Stromal cell of bone marrow (primary cell): ENCODE data around the gene SMARCA2.
"Not testable (repeated sequence)": the region's sequence is repeated elsewhere in the genome, so short reads cannot be mapped to it uniquely, and the experiment has no call there.

Experiments
- DNase-seq: peaks from one replicate; pipeline ENCODE4 v3.0.0-alpha.2; 2012; ENCODE audit warnings: low read depth

The SMARCA2 gene

DNA sequence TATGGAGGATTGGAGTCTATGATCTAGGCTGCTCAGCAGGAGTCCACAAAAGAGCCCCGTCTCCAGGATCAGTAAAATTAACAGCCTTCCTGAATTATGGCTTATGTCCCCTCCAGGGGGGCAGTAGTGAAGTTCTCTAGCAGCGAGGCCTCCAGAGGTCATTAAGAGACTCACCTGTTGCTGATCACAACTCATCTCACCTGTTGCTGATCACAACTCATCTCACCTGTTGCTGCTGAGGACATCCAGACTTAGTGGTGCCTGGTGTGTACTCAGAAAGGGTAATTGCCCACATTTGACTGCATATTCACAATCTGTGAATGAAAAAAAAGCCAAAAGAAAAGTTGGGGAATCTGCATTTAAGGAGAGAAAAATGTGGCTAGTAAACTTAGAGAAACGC is 129.5 kb downstream of the SMARCA2 start:
- no peak for DNase-seq

- DNase-seq, result no peak
Observed at GRCh38 chr9:2145746-2146145, 130.6 kb downstream of the SMARCA2 start.

- not testable (repeated sequence) for DNase-seq
Observed at GRCh38 chr9:2146700-2147099, 131.6 kb downstream of the SMARCA2 start.

DNA sequence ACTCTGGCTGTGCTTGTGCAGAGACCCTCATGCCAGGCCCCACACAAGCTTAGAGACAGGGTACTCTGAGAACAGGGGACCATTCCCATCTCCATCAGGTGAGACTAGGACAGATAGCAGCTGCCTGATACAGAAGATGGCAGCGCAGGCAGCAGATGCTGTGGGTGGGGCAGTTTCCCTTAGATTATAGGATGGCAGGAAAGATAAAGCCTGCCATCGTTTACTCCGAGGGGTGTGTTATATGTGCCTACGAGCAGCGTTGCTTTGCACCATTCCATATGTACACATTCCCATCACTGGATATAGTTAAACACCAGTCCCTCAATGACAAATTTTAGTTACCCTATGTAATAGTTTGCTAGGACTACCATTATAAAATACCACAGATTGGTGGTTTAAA is 135.2 kb downstream of the SMARCA2 start:
- DNase-seq, result no peak

GRCh38 chr9:2151171-2151570 is 136.0 kb downstream of the SMARCA2 start:
- no peak for DNase-seq

DNA sequence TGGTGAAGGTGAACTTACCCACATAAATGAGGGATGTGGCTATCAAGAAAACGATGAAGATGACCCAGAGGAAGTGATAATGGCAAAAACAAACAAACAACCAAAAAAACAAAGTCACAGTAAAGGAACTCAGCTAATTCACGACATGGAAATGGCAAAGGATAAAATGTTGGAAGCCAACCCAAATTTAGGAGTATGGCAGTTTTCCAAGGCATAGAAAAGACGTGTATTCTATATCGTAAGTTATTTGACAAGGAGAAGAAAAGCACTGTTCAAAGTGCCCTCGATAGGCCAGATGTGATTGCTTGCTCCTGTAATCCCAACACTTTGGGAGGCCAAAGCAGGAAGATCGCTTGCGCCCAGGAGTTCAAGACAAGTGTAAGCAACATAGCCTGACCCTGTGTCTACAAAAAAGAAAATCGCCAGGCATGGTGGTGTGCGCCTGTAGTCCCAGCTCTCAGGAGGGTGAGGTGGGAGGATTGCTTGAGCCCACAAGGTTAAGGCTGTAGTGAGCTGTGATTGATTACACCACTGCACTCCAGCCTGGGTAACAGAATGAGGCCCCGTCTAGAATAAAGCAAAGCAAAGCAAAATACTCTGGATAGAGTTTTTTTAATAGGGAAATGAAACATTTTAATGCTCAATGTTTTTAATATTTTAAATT is 138.0 kb downstream of the SMARCA2 start:
- DNase-seq, result no peak

DNA sequence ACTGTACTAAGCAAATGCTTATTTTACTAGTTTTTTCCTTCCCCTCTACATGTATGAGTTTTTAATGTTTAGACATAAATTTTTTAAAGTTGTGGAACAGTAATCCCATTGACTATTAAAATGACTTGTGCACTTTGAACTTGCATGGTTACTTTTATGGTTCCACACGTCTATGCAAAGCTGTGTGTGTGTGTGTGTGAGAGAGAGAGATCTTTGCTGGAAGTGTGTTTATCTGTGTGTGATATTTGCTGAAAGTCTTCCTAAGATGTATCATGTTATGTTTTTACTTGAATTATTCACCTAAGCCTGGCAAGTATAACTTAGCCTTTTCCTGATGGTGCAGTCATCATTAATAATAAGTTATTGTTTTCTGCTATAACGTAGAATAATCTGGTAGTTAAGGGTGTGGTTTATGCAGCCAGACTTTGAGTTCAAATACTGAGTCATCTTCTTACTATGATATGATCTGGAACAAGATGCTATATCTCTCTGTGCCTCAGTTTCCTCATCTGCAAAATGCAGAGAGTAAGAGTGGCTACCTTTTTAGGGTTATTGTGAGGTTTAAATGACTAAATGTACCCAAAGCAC is 138.6 kb downstream of the SMARCA2 start:
- no peak for DNase-seq

DNA sequence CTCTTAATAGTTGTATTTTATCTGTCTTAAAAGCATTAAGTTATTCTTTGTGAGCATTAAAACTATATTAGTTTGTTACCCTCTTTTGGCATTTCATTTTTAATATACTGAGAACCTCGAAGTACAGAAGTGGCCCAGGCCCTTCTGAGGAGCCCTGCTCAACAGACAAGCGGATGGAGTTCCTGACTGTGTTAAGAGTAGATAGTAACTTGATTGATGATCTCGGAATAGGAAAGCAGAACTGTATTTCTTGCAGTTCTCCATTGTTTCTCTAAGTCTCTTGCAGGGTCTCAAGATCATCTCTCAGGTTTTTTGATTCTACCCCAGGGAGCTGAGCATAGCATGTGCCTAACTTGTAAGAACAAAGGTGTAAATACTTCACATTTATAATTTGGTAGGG is 139.6 kb downstream of the SMARCA2 start:
- no peak for DNase-seq

- DNase-seq, result no peak
Observed at GRCh38 chr9:2155966-2156365, 140.8 kb downstream of the SMARCA2 start.

DNA sequence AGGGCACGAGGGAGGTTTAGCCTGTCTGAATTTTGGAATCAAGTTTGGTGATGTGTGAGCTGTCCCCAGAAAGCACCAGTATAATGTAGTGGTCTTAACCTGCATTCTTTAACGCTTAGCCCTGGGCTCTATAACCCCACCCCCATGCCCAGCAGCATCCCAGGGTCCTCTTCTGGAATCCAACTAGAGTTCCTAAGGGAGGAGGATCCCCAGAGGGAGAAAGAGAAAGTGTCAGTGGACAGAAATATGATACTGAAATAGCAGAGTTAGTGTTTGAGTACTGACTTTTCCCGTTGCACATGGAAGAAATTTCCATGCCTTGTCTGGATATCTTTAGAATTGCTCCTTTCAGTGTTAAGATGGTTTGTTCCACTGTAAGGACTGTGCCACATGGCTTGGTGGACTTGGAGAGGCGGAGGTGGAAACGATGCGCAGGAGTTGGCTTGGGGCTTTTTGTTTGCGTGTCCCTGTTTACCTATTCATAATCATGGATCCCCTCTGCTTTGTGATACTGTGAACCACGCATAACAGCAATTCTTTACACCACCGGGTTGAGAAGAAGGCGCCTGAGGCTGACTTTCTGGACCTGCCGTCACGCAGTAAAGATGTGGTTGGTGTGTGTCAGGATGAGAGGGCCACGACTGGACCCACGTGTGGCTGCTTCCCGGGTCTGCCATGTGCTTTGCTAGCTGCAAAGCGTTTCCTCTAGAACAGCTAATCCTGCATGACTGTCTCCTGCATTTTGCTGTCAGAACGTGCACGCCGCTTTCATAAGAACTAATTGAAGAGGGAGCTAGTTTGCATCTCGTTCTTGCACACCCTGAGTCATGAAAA is 142.3 kb downstream of the SMARCA2 start:
- peak; percentile 51 for DNase-seq

DNA sequence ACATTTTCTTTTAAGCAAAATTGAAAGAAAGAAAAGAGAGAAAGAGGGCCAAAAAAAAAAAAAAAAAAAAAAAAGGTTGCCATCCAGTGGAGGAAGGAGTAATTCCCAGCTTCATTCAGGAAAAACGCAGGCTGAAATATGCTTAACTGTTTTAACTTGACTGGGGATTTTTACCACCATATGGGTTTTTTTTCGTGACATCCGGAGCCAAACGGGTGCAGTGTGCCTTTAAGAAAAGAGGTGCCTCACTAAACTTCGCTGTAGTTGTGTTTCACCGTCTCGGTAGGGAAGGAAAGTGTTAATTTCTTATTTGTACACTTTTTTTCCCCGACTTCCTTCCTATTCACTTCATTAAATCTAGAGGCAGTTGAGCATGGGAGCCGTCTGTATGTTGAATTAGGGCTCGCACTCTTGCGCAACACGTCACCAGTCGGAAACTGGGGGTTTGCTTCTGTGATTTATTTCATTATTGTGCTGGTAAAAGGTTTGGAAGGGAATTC is 143.0 kb downstream of the SMARCA2 start:
- peak; percentile 58 for DNase-seq

DNA sequence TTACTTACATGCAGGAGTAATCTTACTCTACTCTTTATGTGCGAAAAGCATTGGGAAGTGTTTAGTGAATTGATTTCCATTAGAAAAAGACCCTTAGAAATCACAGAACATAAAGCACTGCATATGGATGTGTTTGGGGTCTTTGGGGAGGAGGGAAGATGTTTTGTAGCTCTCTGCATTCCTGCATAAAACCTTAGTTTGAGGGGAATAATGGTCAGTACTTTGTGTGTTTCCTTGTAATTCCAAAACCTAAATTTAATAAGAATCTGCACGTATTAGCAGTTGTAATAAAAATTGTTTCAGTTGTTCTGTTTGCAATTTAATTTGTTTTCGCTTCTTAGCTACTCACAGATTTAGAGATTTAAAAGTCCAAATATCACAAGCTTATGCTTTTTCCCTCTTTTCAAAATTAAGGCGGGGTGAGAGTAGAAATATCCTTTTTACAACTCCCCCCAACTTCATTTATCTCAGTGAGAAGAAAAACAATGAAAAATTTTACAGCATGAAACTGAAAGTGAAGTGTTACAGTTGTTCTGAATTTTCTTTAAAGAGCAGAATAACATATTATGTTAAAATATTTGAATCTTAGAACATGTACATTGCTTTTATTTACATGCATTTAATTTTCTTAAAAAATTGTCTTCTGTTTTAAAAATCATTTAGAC is 143.8 kb downstream of the SMARCA2 start:
- no peak for DNase-seq

DNA sequence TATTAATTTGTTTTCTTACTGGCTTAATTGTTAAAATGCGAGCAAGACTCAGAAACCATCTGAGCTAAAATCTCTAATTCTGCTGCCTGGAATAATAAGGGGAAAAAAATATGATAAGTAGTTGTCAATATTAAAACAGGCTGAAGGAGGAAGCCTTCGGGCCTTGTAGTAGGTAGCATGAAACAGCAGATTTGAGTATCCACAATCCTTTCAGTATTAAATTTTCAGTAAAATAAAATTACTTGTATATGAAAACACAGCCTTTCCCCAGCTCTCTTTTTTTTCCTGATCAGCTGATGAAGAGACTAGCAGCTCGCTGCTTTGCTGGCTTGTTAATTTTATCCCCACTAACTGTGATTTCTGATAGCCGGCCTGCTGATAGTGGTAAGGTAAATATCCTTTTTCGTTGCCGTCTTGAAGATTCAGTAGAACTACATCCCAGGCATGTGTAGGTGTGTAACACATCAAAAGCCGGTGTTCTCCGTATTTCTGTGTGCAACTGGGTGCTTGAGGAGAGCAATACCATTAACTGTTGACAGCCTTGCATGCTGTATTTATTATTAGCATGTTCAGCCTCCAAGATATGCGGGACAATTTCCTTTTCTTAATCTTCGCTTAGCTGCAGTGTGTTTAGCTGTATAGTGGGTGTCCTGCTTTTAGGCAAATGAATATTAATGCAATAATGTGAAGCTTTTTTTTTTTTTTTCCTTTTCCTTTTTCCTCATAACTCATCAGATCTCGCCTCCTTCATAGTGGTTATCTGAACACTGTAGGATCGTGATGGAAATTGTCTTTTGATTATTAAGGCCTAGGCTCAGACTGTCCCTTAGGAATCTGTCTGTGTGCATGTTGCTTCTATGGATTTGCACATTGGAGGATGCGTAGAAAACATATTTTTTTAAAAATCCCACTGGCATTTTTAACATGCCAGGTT is 144.6 kb downstream of the SMARCA2 start:
- DNase-seq, result peak; percentile 6

DNA sequence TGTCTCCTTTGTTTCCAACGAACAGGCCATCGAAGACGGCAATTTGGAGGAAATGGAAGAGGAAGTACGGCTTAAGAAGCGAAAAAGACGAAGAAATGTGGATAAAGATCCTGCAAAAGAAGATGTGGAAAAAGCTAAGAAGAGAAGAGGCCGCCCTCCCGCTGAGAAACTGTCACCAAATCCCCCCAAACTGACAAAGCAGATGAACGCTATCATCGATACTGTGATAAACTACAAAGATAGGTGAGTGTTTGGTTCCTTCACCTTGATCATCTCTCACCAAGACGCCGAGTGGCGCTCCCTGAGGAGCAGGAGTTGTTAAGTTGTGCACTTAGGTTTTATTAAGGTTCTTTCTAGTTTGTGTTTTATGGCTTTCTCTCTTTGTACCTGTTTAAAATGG is 146.5 kb downstream of the SMARCA2 start:
- no peak for DNase-seq

DNA sequence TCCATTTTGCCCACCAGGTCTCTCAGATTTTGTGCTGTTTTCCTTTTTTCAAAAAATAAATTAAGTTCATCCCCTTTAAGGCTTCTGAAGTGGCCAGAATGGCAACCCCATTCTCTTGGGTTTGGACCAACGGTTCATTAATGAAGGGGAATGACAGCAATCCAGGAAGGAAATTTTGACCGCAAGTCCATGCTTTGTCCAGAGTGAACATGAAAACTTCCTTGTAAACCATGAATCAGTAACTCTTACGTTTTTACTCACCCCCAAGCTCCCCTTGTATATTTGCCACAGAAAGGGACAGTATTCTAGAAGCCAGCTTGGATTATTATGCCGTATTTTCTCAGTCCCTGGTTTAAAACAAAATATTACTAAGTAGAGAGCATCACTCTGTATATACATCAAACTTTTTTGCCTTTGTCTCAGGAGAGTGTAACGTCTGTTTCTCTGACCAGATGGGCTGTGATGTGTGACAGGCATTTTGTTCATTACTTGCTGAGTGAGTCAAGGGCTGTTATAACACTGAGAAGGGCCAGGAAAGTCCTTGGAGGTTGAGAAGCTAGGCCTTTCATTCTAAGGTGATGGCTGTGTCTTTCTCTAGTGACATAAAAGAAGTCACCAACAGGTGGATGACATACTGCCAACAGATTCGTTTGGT is 148.2 kb downstream of the SMARCA2 start:
- peak; percentile 16 for DNase-seq

- DNase-seq, result no peak
Observed at GRCh38 chr9:2164268-2164667, 149.1 kb downstream of the SMARCA2 start.

- DNase-seq, result no peak
Observed at GRCh38 chr9:2166203-2166602, 151.1 kb downstream of the SMARCA2 start.

GRCh38 chr9:2169035-2169434 is 153.9 kb downstream of the SMARCA2 start:
- DNase-seq, result no peak

DNA sequence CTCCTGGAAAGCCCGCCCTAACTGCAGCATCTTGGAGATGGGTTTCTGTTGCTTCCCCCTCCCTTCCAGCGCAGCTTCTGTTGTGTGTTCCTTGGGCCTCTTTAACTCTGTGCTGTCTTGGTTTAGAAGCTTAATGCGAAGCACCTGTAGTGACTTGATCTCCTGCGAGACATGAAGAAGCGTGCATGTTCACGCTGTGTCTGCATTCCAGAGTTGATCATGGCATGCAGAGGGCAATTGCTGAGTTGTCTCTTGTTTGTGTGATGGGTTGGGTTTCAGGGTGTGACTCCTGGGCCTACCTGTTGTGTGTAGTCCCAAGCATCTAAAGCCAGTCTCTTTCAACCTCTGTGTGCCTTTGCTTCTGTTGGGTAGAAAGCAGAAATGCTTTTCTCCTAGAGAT is 155.6 kb downstream of the SMARCA2 start:
- no peak for DNase-seq

DNA sequence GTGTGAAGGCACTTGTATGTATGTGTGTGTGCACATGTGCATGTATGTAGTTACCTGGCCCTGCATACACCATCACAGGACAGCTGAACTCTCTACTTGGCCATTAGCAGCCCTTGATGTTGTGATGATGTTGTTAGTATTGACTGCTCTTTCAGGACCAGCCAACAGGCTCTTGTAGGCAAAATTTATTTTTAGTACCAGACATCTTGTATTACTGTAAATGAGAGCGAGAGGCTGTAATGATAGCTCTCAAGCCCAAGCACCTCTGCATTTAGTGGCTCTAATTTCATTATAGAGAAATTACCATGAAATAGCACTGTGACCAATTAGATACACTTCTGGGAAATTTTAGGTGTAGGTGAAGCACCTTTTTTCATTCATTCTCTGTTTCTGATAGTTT is 158.0 kb downstream of the SMARCA2 start:
- no peak for DNase-seq

- no peak for DNase-seq
Observed at GRCh38 chr9:2173861-2174260, 158.7 kb downstream of the SMARCA2 start.
